Measurements from ENCODE around the gene MAP3K2.

Gene MAP3K2

GRCh38 chr2:127428815-127429109 lies 41.0 kb upstream of the MAP3K2 start:
- DNase-seq (ENCODE audit: low read depth) = no peak
- no peak overlapping the region for H3K4me3 ChIP-seq (ENCODE audit: low read depth, low read length)
- TF ChIP-seq CTCF (conservative IDR thresholded peaks at IDR 0.05; ENCODE audit: low read depth, low read length) = no peak

- no peak for DNase-seq (ENCODE audit: low read depth)
- H3K4me3 ChIP-seq (ENCODE audit: low read depth, low read length) = no peak overlapping the region
- no peak for TF ChIP-seq CTCF (conservative IDR thresholded peaks at IDR 0.05; ENCODE audit: low read depth, low read length)
Observed at GRCh38 chr2:127428057-127428814, 40.5 kb upstream of the MAP3K2 start.

- no peak for TF ChIP-seq CTCF (conservative IDR thresholded peaks at IDR 0.05; ENCODE audit: low read depth, low read length)
- H3K4me3 ChIP-seq (ENCODE audit: low read depth, low read length) = no peak overlapping the region
- DNase-seq (ENCODE audit: low read depth) = no peak
Observed at GRCh38 chr2:127427376-127428056, 39.7 kb upstream of the MAP3K2 start.

- TF ChIP-seq CTCF (conservative IDR thresholded peaks at IDR 0.05; ENCODE audit: low read depth, low read length) = no peak
- no peak for DNase-seq (ENCODE audit: low read depth)
- no peak overlapping the region for H3K4me3 ChIP-seq (ENCODE audit: low read depth, low read length)
Observed at GRCh38 chr2:127426501-127427354, 39.0 kb upstream of the MAP3K2 start.

GRCh38 chr2:127425540-127426490 lies 38.0 kb upstream of the MAP3K2 start:
- DNase-seq (ENCODE audit: low read depth) = no peak
- no peak overlapping the region for H3K4me3 ChIP-seq (ENCODE audit: low read depth, low read length)
- no peak for TF ChIP-seq CTCF (conservative IDR thresholded peaks at IDR 0.05; ENCODE audit: low read depth, low read length)

Data from choroid plexus epithelial cell (primary cell).